NCI-H82 treated with DMSO at 0.1 percent for 48 hours (cell line): ENCODE data around the gene ITGA11.

ENCODE experiments used
- DNase-seq: peaks from one replicate; lab custom pipeline; 2025; ENCODE audit not compliant: unreplicated experiment; lab: John Stamatoyannopoulos, UW

Gene ITGA11

GRCh38 chr15:68362537-68363126, 69.3 kb downstream of the ITGA11 start:
- DNase-seq, result no peak

- DNase-seq, result no peak
Observed at GRCh38 chr15:68360721-68361120, 71.2 kb downstream of the ITGA11 start.

- DNase-seq, result no peak
Observed at GRCh38 chr15:68356778-68357177, 75.2 kb downstream of the ITGA11 start.

- no peak for DNase-seq
Observed at GRCh38 chr15:68354923-68355322, 77.0 kb downstream of the ITGA11 start.

- DNase-seq, result no peak
Observed at GRCh38 chr15:68354268-68354667, 77.7 kb downstream of the ITGA11 start.

- no peak for DNase-seq
Observed at GRCh38 chr15:68353421-68354135, 78.4 kb downstream of the ITGA11 start.

- no peak for DNase-seq
Observed at GRCh38 chr15:68352401-68353062, 79.4 kb downstream of the ITGA11 start.

- no peak for DNase-seq
Observed at GRCh38 chr15:68349151-68349550, 82.8 kb downstream of the ITGA11 start.

GRCh38 chr15:68348606-68349005, 83.4 kb downstream of the ITGA11 start:
- no peak for DNase-seq

- no peak for DNase-seq
Observed at GRCh38 chr15:68348081-68348480, 83.9 kb downstream of the ITGA11 start.

GRCh38 chr15:68347392-68347791, 84.6 kb downstream of the ITGA11 start:
- DNase-seq, result no peak

GRCh38 chr15:68346979-68347378, 85.0 kb downstream of the ITGA11 start:
- no peak for DNase-seq

- DNase-seq, result no peak
Observed at GRCh38 chr15:68345481-68345880, 86.5 kb downstream of the ITGA11 start.

- DNase-seq, result no peak
Observed at GRCh38 chr15:68344600-68344999, 87.4 kb downstream of the ITGA11 start.

- no peak for DNase-seq
Observed at GRCh38 chr15:68343579-68344225, 88.3 kb downstream of the ITGA11 start.

- no peak for DNase-seq
Observed at GRCh38 chr15:68341760-68342725, 89.9 kb downstream of the ITGA11 start.

GRCh38 chr15:68340726-68341671, 91.0 kb downstream of the ITGA11 start:
- no peak for DNase-seq

- no peak for DNase-seq
Observed at GRCh38 chr15:68339481-68339880, 92.5 kb downstream of the ITGA11 start.

GRCh38 chr15:68337826-68338225, 94.1 kb downstream of the ITGA11 start:
- DNase-seq, result no peak

GRCh38 chr15:68336516-68336915, 95.4 kb downstream of the ITGA11 start:
- DNase-seq, result no peak
